GM19035 (cell line): ENCODE data around the gene LYPD8.

Experiments
- ATAC-seq: cut with Tn5 transposase; IDR thresholded peaks from one replicate; pipeline ENCODE4 v1.9.1; 2021; ENCODE audit not compliant: unreplicated experiment

The LYPD8 gene

DNA sequence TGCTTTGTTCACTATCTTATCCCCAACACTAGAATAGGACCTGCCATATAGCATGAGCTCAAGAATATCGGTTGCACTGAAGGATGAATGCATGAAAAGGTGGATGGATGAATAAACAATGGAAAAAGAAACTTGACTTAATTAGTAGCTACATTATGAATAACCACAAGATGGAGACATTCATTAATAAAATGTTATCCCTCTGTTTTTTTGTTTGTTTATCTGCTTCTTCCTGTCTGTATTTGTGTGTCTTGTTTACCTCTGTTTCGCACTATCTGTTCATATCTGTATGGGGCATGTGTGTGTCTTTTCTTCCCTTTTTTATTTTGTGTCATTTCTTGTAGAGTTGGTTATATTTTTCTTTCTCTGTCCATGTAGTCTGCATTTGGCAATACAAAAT, 51.9 kb downstream of the LYPD8 start:
- ATAC-seq, result no peak

DNA sequence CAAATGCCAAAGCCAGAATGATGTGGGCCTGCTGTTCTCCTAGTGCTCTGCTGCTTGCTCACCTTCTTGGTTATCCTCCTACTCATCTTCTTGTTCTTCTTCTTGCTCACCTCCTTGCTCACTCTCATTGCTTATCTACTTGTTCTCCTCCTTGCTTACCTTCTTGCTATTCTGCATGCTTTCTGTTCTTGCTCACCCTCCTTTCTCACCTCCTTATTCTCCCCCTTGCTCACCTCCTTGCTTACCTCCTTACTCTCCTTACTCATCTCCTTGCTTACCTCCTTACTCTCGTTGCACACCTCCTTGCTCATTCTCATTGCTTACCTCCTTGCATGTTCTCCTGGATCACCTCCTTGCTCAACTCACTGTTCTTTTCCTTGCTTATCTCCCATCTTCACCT, 52.8 kb downstream of the LYPD8 start, which contains the start of gene OR14I1:
Gene OR14I1, minus strand, starts transcription at position 53 of the 400 bp plus-strand sequence.
- no peak for ATAC-seq

GRCh38 chr1:248699099-248699498, 56.5 kb downstream of the LYPD8 start:
- ATAC-seq, result no peak

GRCh38 chr1:248697907-248698306, 57.7 kb downstream of the LYPD8 start:
- no peak for ATAC-seq

GRCh38 chr1:248696774-248697173, 58.8 kb downstream of the LYPD8 start:
- no peak for ATAC-seq

- no peak for ATAC-seq
Observed at GRCh38 chr1:248696261-248696660, 59.3 kb downstream of the LYPD8 start.

DNA sequence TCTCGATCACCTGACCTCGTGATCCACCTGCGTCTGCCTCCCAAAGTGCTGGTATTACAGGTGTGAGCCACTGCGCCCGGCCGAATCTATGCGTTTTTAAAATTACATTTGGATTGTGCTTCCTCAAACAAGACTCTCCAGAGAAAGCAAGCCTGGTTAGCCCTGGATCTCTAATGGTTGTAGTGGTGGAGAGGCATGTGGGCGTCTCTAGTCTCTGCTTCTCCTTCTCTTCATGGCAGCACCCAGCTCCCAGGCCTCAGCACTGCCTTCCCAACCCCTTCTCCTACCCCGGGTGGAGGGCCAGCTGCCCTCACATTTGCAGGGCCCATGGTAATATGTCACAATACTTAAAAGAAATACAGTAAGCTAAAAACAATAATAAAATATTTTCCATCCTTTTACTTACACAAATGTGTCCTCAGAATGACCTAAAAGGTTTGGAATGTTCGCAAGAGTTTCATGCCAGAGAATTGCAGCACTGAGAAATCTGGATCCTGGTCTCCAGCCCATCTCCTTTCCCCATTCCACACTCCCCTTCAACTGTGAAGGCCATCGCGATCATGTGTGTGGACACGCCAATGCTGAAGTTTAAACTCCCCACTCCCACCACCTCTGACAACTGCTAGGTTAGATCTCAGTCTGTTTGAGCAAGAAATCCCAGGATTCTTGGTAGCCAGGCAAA, 60.0 kb downstream of the LYPD8 start:
- ATAC-seq, result no peak

- ATAC-seq, result no peak
Observed at GRCh38 chr1:248691567-248692155, 63.9 kb downstream of the LYPD8 start.
